ENCODE results near the gene CAPN11. TPM values are rescaled to one million over a fixed set of nuclear protein-coding genes. Genes with fewer than 3 reads are reported as not detected.

Gene CAPN11
- total and polyA plus RNA-seq, 9 of the 15 experiments (the other 6 are each of a cell fraction or from before 2014, with no cell fraction given): 0.03 to 0.61 (median 0.17) TPM; not detected in 1

DNA sequence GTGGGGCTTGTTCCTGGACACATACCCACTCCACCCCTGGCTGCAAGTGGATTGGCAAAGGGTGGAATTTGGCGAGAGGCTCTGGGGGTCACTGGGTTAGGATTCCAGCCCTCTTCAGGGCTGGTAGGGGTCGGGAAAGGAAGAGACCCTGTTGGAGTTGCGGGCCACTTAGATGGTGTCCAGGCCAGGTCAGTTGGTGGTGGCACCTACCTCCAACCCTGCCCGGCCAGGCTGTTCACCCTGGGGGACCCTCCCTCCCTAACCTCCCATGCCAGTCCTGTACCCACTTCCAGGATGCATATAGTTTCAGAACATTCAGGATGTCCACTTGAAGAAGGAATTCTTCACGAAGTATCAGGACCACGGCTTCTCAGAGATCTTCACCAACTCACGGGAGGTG, 21.0 kb downstream of the CAPN11 start:
- DNase-seq (ENCODE audit: extremely low read depth in 1 of 4, low spot score in 3 of 4): no peak
- no peak overlapping the region for H3K27ac ChIP-seq (ENCODE audit: extremely low read depth, low read depth, low read length)
- no peaks in the 10 kb centered on the region for H3K9me1 ChIP-seq (ENCODE audit: control insufficient read depth, insufficient read depth, low read length)
- H4K20me1 ChIP-seq (replicated peaks; ENCODE audit: control insufficient read depth, insufficient read depth, low read length): no peaks in the 10 kb centered on the region
- POLR2A ChIA-PET: interaction anchor here (0.7 to 3.0 kb wide), 5 partner anchors 68 to 452 kb away, joined by 3 to 17 read pairs (median 5); partner anchors contain the start of gene HSP90AB1
- intact Hi-C loops (cut with micrococcal nuclease): no loop called here
- WGBS (ENCODE audit: insufficient coverage, low coverage, missing lambda C conversion rate): 19% methylated on average over 7 of the region's 7 CpGs
- CTCF ChIA-PET (ENCODE audit: low intra/inter-chr PET ratio): no interaction called here
- no peak overlapping the region for H3K4me3 ChIP-seq
- H3K9ac ChIP-seq (ENCODE audit: insufficient read depth in 1 of 2, low read depth in 2 of 2, low read length in 2 of 2): no peak overlapping the region
- in situ Hi-C loops (cut with MboI): no loop called here
- TF ChIP-seq TARDBP (IDR thresholded peaks at IDR 0.05) (no peak), CREB1 (IDR thresholded peaks at IDR 0.05) (no peak), CREB1 (CRISPR knock-in tag; IDR thresholded peaks at IDR 0.05) (no peak), RBM39 (optimal IDR thresholded peaks at IDR 0.05; ENCODE audit: low read depth, low read length) (no peak), HDAC8 (tag; IDR thresholded peaks at IDR 0.05) (no peak), SMARCC2 (IDR thresholded peaks at IDR 0.05; ENCODE audit: low read depth) (no peak), ZNF316 (IDR thresholded peaks at IDR 0.05) (no peak), ZNF175 (CRISPR knock-in tag; IDR thresholded peaks at IDR 0.05; ENCODE audit: low read depth) (no peak), NR2C2 (CRISPR knock-in tag; IDR thresholded peaks at IDR 0.05) (no peak), NR2C2 (tag; IDR thresholded peaks at IDR 0.05) (no peak), BMI1 (IDR thresholded peaks at IDR 0.05; ENCODE audit: low read length) (no peak), HNRNPK (IDR thresholded peaks at IDR 0.05; ENCODE audit: low read depth, low read length, poor library complexity, severe bottlenecking) (no peak), L3MBTL2 (IDR thresholded peaks at IDR 0.05) (no peak), MEIS2 (IDR thresholded peaks at IDR 0.05; ENCODE audit: partially characterized antibody) (no peak), HNRNPLL (IDR thresholded peaks at IDR 0.05; ENCODE audit: low read depth, low read length, poor library complexity, severe bottlenecking) (no peak), POU5F1 (IDR thresholded peaks at IDR 0.05; ENCODE audit: borderline replicate concordance, low read depth, low read length, partially characterized antibody) (no peak), RBM22 (IDR thresholded peaks at IDR 0.05; ENCODE audit: low read depth, low read length, poor library complexity, severe bottlenecking) (no peak), ZNF778 (CRISPR knock-in tag; IDR thresholded peaks at IDR 0.05) (no peak)
- TF ChIP-seq, protein P1, sequence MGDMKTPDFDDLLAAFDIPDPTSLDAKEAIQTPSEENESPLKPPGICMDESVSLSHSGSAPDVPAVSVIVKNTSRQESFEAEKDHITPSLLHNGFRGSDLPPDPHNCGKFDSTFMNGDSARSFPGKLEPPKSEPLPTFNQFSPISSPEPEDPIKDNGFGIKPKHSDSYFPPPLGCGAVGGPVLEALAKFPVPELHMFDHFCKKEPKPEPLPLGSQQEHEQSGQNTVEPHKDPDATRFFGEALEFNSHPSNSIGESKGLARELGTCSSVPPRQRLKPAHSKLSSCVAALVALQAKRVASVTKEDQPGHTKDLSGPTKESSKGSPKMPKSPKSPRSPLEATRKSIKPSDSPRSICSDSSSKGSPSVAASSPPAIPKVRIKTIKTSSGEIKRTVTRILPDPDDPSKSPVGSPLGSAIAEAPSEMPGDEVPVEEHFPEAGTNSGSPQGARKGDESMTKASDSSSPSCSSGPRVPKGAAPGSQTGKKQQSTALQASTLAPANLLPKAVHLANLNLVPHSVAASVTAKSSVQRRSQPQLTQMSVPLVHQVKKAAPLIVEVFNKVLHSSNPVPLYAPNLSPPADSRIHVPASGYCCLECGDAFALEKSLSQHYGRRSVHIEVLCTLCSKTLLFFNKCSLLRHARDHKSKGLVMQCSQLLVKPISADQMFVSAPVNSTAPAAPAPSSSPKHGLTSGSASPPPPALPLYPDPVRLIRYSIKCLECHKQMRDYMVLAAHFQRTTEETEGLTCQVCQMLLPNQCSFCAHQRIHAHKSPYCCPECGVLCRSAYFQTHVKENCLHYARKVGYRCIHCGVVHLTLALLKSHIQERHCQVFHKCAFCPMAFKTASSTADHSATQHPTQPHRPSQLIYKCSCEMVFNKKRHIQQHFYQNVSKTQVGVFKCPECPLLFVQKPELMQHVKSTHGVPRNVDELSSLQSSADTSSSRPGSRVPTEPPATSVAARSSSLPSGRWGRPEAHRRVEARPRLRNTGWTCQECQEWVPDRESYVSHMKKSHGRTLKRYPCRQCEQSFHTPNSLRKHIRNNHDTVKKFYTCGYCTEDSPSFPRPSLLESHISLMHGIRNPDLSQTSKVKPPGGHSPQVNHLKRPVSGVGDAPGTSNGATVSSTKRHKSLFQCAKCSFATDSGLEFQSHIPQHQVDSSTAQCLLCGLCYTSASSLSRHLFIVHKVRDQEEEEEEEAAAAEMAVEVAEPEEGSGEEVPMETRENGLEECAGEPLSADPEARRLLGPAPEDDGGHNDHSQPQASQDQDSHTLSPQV (IDR thresholded peaks at IDR 0.05): no peak
- H3K27me3 ChIP-seq (ENCODE audit: control insufficient read depth in 2 of 2, insufficient read depth in 2 of 2, low read length in 2 of 2): peaks cover 2 to 21% of the 10 kb centered on the region in 2 experiments; a peak in 2 of 5 replicates
- no peaks in the 10 kb centered on the region for H3K9me3 ChIP-seq (replicated peaks; ENCODE audit: control insufficient read depth, insufficient read depth, low read depth, low read length)
- no peaks in the 10 kb centered on the region for H3K79me2 ChIP-seq (ENCODE audit: control insufficient read depth, insufficient read depth, low read length)
- peaks cover 0 to 13% of the 10 kb centered on the region in 2 experiments; a peak in 2 of 5 replicates for H3K4me1 ChIP-seq (replicated peaks in 1 of 2; ENCODE audit: control insufficient read depth in 2 of 2, insufficient read depth in 2 of 2, low read length in 2 of 2)
- H2AFZ ChIP-seq (ENCODE audit: low read depth, low read length): no peak overlapping the region
- no peaks in the 10 kb centered on the region for H3K36me3 ChIP-seq (ENCODE audit: control insufficient read depth, insufficient read depth, low read length)
- no peak overlapping the region for H3K4me2 ChIP-seq (ENCODE audit: insufficient read depth, low read length)
- no peak for ATAC-seq
- no peak for FAIRE-seq
- no TSS peak for BruUV-seq (replicated peaks)

Measured in K562 (cell line).